NT2/D1 (cell line): ENCODE results near the gene TMC2.

Experiments
- SUZ12 ChIP-seq: IDR thresholded peaks from 2 replicates; pipeline ENCODE4 v1.6.1; 2011; ENCODE audit not compliant: insufficient read length, insufficient read depth; ENCODE audit errors: extremely low read depth
- YY1 ChIP-seq: IDR thresholded peaks from 2 replicates; pipeline ENCODE4 v1.6.1; 2011; ENCODE audit not compliant: insufficient read length, insufficient read depth
- ZNF274 ChIP-seq: IDR thresholded peaks from 2 replicates; pipeline ENCODE4 v1.6.1; 2011; ENCODE audit warnings: mild to moderate bottlenecking, low read depth, low read length

DNA sequence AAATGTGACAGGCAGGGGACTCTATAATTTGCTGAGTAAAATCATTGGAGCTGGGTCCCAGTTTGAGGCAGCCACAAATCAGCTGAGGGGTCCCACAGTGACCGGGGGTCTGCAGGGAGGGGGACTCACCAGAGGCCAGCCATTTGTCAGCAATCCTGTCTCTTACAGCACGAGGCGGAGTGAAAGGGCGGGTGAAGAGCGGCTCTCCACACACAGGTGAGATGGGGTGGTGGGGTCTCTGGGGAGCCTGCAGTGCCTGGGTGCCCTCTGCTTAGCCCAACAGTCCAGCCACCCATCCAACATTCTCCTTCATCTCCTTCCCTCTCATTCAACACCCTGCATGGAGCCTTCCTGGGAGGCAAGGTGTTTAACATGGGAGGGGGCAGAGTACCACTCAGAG is 728 bp downstream of the TMC2 start:
- TF ChIP-seq YY1 (no peak), SUZ12 (no peak), ZNF274 (no peak)
